Ovary (tissue), 9 donors: ENCODE measurements around the gene CNTN5. TPM values are rescaled to one million over a fixed set of nuclear protein-coding genes. Genes with fewer than 3 reads are reported as not detected.

Source experiments
- DNase-seq, 5 donors: peaks; one replicate each; pipeline ENCODE4 v3.0.0-alpha.2; 2019 to 2020
- H3K27ac ChIP-seq, 2 donors: fragments of 200-600 bp; one replicate each; pipeline versions ENCODE4 v1.5.1 to v1.8.0; 2019 to 2022
- H3K27me3 ChIP-seq: fragments of 200-600 bp; one replicate; pipeline ENCODE4 v1.8.0; 2022
- H3K36me3 ChIP-seq: fragments of 200-600 bp; sonication (generic); one replicate; pipeline ENCODE4 v1.5.1; 2019
- H3K4me1 ChIP-seq: one replicate; pipeline ENCODE4 v1.8.1; 2013; ENCODE audit warnings: mild to moderate bottlenecking, moderate library complexity; ENCODE audit not compliant: insufficient read depth
- H3K4me3 ChIP-seq: fragments of 200-600 bp; sonication (generic); one replicate; pipeline ENCODE4 v1.5.1; 2017
- H3K9me3 ChIP-seq, 2 donors: fragments of 200-600 bp in 1 of 2; sonication (generic) in 1 of 2; one replicate each; pipeline versions ENCODE4 v1.5.1 to v1.8.1; 2013 to 2019; ENCODE audit warnings: mild to moderate bottlenecking in 1 of 2, moderate library complexity in 1 of 2
- EP300 ChIP-seq: sonication (generic); formaldehyde crosslinking; IDR thresholded peaks from one replicate; pipeline ENCODE4 v1.6.1; 2017; ENCODE audit warnings: antibody characterized with exemption
- POLR2A ChIP-seq: fragments of 450-650 bp; IDR thresholded peaks from one replicate; pipeline ENCODE4 v1.6.1; 2017; ENCODE audit warnings: antibody characterized with exemption, mild to moderate bottlenecking, moderate library complexity
- WGBS, 3 donors: extraction: QIAGEN DNeasy Blood & Tissue Kit in 1 of 3; methylation state at CpG; one replicate each; pipeline versions ENCODE4 v1.1.5 to v1.1.7; 2013 to 2017; 5-methylcytosine and 5-hydroxymethylcytosine counted together
- intact Hi-C, 4 donors: fragments of 100-400 bp; cut with DNase I; formaldehyde crosslinking; loops; one replicate each; pipeline versions ENCODE4 v1.11.0 to v1.15.1; 2022 to 2023
- polyA plus RNA-seq, 2 donors: library from polyadenylated mRNA; stranded (reverse); fragments of 200-250 nt in 1 of 2; fragments of 350-450 nt in 1 of 2; fragmentation: Illumina TruSeq in 1 of 2; extraction: RNeasy Lipid Tissue Mini Kit (QIAGEN cat#74804) in 1 of 2; gene quantifications; one replicate each; pipeline ENCODE4 v1.2.3, GENCODE V29; 2013 to 2014
- total RNA-seq, 7 donors: library from RNA; depleted of rRNA in 2 of 7; stranded (reverse); fragments of >200 nt in 2 of 7; fragmentation: NEBNext Ultra II Directional in 3 of 7; extraction: Animal tissue kit (Norgen Biotek cat#: 25700) in 3 of 7; gene quantifications; one replicate each; pipeline versions ENCODE4 v1.1.0 to v1.2.4, GENCODE V29; 2016 to 2023
- TF ChIP-seq, protein P1 (sequence below), 3 donors: fragments of 450-650 bp in 2 of 3; fragments of 200-600 bp in 1 of 3; IDR thresholded peaks; one replicate each; pipeline versions ENCODE4 v1.5.1 to v1.8.0; 2016 to 2022; ENCODE audit warnings: antibody characterized with exemption in 3 of 3, mild to moderate bottlenecking in 1 of 3
- donor health status: DM: no; HTN: no; CAD: no; lungs with moderate emphysema.
- donor health status: DM: no; HTN: no; CAD: no.
- donor health status: Bipolar disorder and iron deficiency.
- donor health status: DM: yes; HTN: yes; CAD: no.
- donor health status: DM: no; HTN: no; CAD: no.
- donor health status: DM: yes; HTN: yes; CAD: no.

The CNTN5 gene
- total and polyA plus RNA-seq, 9 donors: 0.02 to 1.1 (median 0.15) TPM; not detected in 5

DNA sequence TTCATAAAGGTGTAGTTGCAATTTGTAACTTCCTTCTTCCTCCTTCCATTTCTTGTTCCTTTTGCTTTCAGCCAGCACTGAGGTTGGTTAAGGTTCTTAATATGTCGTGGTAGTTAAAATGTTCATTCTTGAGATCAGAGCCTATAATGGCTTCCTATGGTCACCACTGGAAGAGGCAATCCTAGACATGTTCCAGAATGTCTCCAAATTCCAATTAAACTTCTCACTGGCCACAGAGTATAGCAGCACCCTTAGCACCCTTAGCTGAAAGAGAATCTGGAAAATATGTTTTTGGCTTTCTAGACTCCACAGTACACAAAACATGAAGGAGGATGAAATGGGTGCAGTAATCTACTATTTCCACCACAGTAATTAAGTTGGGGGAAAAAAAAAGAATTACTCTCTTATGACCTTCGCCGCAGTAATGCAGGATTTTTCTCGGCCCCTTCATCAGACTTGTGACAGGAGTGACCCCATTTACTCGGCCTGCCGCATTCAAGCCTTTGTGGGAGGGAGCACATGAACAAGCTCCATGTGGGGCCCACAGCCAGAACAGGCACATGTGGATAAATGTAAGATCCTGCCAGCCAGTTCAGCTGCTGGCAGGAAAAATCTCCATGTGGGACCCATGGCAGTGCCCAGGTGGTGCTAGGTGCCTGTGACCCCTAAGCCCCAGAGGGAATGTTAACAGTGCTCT is 1317.5 kb downstream of the CNTN5 start:
- no peak for TF ChIP-seq POLR2A
- TF ChIP-seq EP300: no peak
- TF ChIP-seq, protein P1, sequence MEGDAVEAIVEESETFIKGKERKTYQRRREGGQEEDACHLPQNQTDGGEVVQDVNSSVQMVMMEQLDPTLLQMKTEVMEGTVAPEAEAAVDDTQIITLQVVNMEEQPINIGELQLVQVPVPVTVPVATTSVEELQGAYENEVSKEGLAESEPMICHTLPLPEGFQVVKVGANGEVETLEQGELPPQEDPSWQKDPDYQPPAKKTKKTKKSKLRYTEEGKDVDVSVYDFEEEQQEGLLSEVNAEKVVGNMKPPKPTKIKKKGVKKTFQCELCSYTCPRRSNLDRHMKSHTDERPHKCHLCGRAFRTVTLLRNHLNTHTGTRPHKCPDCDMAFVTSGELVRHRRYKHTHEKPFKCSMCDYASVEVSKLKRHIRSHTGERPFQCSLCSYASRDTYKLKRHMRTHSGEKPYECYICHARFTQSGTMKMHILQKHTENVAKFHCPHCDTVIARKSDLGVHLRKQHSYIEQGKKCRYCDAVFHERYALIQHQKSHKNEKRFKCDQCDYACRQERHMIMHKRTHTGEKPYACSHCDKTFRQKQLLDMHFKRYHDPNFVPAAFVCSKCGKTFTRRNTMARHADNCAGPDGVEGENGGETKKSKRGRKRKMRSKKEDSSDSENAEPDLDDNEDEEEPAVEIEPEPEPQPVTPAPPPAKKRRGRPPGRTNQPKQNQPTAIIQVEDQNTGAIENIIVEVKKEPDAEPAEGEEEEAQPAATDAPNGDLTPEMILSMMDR (IDR thresholded peaks at IDR 0.05): no peak
- DNase-seq: no peak
- Histone ChIP-seq H3K4me1 (no peaks in the 10 kb centered on the region), H3K27me3 (no peaks in the 10 kb centered on the region), H3K9me3 (no peaks in the 10 kb centered on the region), H3K36me3 (no peaks in the 10 kb centered on the region), H3K4me3 (no peak overlapping the region), H3K27ac (no peak overlapping the region)
- 88 to 96% (median 91%) methylated on average over 6 of the region's 6 CpGs for WGBS, 3 donors
- intact Hi-C loops: no loop called here

- intact Hi-C loops: loop anchor here in 1 of 4 donors (2.0 kb wide), 1 partner anchor 102 kb away; no protein-coding TSS in a partner anchor
- Histone ChIP-seq H3K27me3 (no peaks in the 10 kb centered on the region), H3K36me3 (no peaks in the 10 kb centered on the region), H3K4me3 (no peak overlapping the region), H3K27ac (no peak overlapping the region), H3K9me3 (no peaks in the 10 kb centered on the region), H3K4me1 (no peaks in the 10 kb centered on the region)
- no peak for TF ChIP-seq EP300
- TF ChIP-seq, protein P1 (IDR thresholded peaks at IDR 0.05): no peak
- TF ChIP-seq POLR2A: no peak
- WGBS, 3 donors: 39 to 46% (median 40%) methylated on average over 9 of the region's 9 CpGs
- no peak for DNase-seq
Observed at GRCh38 chr11:100340466-100341319, 1319.9 kb downstream of the CNTN5 start.

DNA sequence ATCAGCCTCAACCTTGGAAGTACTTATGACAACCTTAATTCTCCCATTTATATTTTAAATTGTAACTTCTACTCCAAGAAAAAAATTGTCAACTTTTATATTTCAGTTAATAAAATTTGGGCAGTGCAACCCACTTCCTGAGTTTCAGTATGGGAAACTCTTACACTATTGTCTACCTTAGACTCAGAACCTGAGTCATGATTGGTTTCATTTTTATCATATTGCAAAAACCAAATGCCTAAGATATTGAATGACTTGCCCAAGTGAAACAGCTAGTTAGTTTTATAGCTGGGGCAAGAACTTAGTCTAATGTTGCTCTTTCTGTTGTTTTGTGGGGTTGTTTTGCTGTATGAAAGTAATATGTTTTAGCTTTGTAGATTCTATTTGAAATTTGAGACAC is 1332.3 kb downstream of the CNTN5 start:
- DNase-seq: no peak
- no peak overlapping the region for H3K27ac ChIP-seq
- H3K36me3 ChIP-seq: no peaks in the 10 kb centered on the region
- no peaks in the 10 kb centered on the region for H3K9me3 ChIP-seq
- no peaks in the 10 kb centered on the region for H3K4me1 ChIP-seq
- H3K27me3 ChIP-seq: no peaks in the 10 kb centered on the region
- no peak overlapping the region for H3K4me3 ChIP-seq
- TF ChIP-seq POLR2A (no peak), EP300 (no peak)
- TF ChIP-seq, protein P1 (IDR thresholded peaks at IDR 0.05): no peak
- intact Hi-C loops: no loop called here

DNA sequence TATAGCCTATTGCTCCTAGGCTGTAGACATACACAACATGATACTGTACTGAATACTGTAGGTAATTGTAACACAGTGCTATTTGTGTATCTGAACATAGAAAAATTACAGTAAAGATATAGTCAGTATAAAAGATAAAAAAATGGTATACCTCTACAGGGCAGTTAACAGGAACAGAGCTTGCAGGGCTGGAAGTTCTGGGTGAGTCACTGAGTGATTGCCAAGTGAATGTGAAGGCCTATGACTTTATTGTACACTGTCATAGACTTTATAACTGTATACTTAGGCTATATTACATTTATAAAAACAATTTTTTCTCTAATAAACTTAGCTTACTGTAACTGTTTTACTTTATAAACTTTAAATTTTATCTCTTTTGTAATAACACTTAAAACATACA is 1334.0 kb downstream of the CNTN5 start:
- H3K36me3 ChIP-seq: no peaks in the 10 kb centered on the region
- H3K4me3 ChIP-seq: no peak overlapping the region
- TF ChIP-seq, protein P1 (IDR thresholded peaks at IDR 0.05): no peak
- no peak overlapping the region for H3K27ac ChIP-seq
- no peaks in the 10 kb centered on the region for H3K9me3 ChIP-seq
- no peak for DNase-seq
- no peaks in the 10 kb centered on the region for H3K4me1 ChIP-seq
- no peaks in the 10 kb centered on the region for H3K27me3 ChIP-seq
- intact Hi-C loops: no loop called here
